ENCODE data around the gene TMEM266.

The TMEM266 gene

GRCh38 chr15:76070921-76071635, 11.3 kb downstream of the TMEM266 start:
- no peak for DNase-seq

GRCh38 chr15:76071806-76072205, 12.0 kb downstream of the TMEM266 start:
- no peak for DNase-seq

- DNase-seq = no peak
These were observed 13.8 kb downstream of the TMEM266 start for GRCh38 chr15:76073554-76073953.

- no peak for DNase-seq
These were observed 15.3 kb downstream of the TMEM266 start for GRCh38 chr15:76075046-76075445.

GRCh38 chr15:76078285-76078877, 18.6 kb downstream of the TMEM266 start:
- DNase-seq = no peak

GRCh38 chr15:76084256-76084655, 24.5 kb downstream of the TMEM266 start:
- no peak for DNase-seq

GRCh38 chr15:76098685-76099084, 38.9 kb downstream of the TMEM266 start:
- DNase-seq = no peak

- no peak for DNase-seq
These were observed 39.6 kb downstream of the TMEM266 start for GRCh38 chr15:76099388-76099787.

GRCh38 chr15:76100361-76100760, 40.6 kb downstream of the TMEM266 start:
- DNase-seq = no peak

- DNase-seq = no peak
These were observed 41.9 kb downstream of the TMEM266 start for GRCh38 chr15:76101655-76102054.

GRCh38 chr15:76105391-76105790, 45.6 kb downstream of the TMEM266 start:
- no peak for DNase-seq

GRCh38 chr15:76105911-76106310, 46.1 kb downstream of the TMEM266 start:
- DNase-seq = no peak

GRCh38 chr15:76107169-76107568, 47.4 kb downstream of the TMEM266 start:
- DNase-seq = no peak

GRCh38 chr15:76108021-76108723, 48.4 kb downstream of the TMEM266 start:
- no peak for DNase-seq

- DNase-seq = no peak
These were observed 49.3 kb downstream of the TMEM266 start for GRCh38 chr15:76109046-76109445.

GRCh38 chr15:76114561-76114960, 54.8 kb downstream of the TMEM266 start:
- no peak for DNase-seq

- no peak for DNase-seq
These were observed 56.5 kb downstream of the TMEM266 start for GRCh38 chr15:76116138-76116885.

- no peak for DNase-seq
These were observed 57.4 kb downstream of the TMEM266 start for GRCh38 chr15:76117181-76117580.

- DNase-seq = no peak
These were observed 59.0 kb downstream of the TMEM266 start for GRCh38 chr15:76118767-76119166.

- no peak for DNase-seq
These were observed 63.2 kb downstream of the TMEM266 start for GRCh38 chr15:76123031-76123430.

GRCh38 chr15:76127169-76127568, 67.4 kb downstream of the TMEM266 start:
- no peak for DNase-seq

- DNase-seq = no peak
These were observed 68.1 kb downstream of the TMEM266 start for GRCh38 chr15:76127880-76128279.

GRCh38 chr15:76134537-76134936, 74.8 kb downstream of the TMEM266 start:
- no peak for DNase-seq

Measured in activated CD4-positive, alpha-beta T cell treated with anti-CD3 and anti-CD28 coated beads, Interleukin-2, amount 50 U/mL, for 48 hours (primary cell).